HS-5 (cell line): ENCODE results near the gene C16orf78.

Experiments used
- DNase-seq: peaks from one replicate; pipeline ENCODE4 v3.0.0-alpha.2; 2012; ENCODE audit warnings: low read depth

C16orf78 gene

DNA sequence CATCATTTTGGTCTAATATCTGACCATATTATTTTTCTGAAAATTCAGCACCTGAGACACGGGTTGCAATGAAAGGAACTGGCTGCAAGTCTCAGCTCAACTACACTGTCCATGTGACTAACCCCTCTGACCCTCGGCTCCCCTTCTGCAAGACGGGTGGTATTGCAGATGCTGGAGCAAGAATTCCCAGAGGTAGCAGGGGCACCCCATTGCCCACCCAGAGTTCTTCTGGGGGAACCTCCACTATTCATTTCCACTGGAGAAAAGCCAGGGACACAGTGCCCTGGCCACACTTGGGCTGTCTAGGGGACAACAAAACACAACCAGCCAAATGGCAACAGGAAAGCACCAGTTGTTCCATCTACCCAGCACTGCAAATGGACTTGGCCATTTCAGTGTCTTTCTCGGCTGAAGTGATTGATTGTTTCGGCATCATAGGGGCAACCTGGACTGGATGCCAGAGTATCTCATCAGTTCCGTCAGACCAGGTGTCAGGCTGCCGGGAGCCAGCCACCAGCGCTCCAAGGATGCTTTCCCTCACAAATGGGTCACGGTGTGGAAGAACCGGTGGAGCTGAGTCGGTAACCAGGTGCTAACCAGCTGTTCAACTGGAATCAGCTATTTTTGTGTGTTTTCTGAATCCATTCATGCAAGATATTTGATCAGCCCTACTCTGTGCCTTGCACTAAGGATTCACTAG lies 58.1 kb downstream of the C16orf78 start:
- no peak for DNase-seq

DNA sequence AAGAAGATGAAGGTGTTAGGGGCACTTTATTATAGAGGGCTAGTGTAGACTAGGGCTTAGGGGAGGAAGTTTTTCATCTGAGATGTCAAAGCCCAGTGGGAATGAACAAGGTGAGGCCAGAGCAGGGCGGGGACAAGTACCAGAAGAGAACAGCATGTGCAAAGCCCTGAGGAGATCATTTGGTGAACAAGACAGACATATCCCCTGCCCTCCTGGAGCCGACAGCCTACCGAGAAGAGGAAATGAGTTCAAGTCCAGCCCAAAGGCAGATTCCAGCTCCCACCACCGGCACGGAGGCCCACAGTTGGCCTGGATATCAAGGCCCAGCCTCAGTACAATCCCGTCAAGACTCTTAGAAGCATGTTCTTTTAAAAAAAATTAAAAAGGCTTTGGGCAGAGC lies 61.1 kb downstream of the C16orf78 start:
- DNase-seq = no peak

DNA sequence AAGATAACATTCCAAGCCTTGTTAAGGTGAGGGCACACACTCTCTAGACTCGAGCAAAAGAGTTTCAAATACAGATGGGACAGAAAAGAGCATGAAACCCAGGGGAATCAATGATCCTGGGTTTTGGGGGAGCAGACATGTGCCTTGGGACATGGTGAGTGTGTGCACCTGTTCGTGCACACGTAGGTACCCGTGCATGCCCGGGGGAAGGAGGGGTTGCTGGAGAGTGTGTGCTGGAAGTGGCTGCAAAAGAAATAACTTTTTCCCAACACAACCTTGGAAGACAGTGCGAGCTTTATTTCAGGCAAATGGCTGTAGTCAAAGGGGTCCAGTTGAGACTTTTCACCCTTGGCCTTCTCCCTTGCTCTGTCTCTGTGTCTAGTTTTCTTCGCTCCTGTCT lies 62.6 kb downstream of the C16orf78 start:
- no peak for DNase-seq

DNA sequence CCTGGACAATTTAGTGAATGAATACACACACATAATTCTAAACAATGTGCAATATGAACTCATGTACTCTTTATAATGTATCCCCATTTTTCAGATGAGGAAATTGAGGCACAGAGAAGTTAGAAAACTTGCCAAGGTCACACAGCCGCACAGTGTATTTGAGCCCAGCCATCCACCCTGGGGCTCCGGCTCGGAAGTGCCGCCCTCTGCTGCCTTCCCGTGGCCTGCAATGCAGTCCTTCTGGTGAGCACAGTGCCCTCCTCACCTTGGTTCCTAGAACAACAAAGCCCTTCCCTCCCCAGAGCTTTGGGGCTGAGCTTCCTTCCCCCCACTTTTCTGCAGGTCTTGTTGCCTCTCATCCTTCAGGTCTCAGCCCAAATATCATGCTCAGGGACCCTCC lies 63.7 kb downstream of the C16orf78 start:
- DNase-seq = no peak

DNA sequence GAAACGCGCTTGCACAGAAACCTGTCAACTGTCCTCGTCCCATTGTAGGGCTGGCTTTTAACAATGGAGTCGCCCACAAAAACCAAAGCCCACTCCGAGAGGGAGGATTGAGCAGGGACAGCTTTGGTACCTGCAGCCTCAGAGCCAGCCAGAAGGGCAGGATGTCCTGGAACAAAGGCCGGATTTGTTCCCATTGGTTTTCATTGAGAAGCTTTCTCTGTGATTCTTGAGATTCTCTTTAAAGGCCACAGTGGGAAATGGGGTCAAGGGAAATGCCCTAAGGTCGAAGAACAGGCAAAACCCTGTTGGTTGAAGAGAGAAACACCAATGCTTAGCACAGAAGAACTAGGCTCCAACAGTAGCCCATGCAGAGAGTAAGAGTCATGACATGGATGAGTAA lies 65.4 kb downstream of the C16orf78 start:
- DNase-seq = no peak

DNA sequence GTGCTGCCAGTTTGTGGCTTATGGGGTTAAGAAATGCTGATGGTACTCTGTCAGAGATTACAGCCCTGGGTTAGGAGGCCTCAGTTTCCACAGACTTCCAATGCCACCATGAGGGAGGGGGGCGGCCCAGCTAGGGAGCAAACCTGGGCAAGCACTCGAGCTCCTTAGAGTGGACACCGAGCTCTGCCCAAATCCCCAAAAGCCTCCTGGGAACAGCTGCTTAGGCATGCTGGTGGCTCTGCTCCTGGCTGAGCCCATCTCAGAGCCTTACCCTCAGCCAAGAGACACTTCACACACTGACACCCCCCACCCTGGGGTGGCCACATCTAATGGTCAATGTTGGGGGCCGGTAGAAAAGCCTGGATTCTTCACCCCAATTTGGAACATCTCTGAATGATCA lies 66.1 kb downstream of the C16orf78 start:
- DNase-seq = no peak

DNA sequence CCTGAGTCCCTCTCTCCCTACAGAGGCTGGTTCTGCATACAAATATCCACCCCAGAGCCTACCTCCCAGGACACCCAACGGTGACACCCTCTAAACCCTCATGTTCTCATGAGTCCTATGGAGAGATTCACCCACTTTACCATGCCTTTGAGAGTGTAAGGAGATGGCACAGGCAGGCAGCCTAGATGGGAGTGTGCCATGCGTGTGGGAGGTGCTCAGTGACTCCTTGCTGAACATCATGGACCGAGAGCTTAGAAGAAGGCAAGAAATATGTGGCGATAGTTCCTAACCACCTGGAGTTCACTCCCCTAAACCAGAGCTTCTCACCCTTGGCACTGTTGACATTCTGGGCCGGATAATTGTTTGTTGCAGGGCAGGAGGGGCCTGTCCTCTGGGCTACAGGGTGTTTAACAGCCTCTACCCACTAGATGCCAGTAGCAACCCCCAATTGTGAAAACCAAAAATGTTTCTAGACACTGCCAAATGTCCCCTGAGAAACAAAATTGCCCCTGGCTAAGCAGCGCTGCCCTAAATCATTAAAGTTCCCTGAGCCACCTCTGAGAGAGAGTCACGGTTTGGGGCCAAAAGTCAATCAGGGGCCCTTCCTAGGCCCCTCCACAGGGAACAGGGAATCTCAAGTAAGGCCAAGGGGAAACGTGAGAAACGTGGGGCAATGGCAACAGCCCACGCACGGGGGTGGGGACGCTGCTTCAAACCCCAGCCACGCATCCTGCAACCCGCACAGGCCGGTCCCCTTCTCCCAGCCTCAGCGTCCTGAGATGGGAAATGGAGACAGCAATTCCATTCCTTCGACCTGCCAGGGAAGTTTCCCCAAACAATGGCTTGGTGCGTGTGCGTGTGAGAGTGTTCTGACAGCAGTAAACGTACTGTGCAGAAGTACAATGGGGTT lies 66.8 kb downstream of the C16orf78 start:
- DNase-seq = no peak

DNA sequence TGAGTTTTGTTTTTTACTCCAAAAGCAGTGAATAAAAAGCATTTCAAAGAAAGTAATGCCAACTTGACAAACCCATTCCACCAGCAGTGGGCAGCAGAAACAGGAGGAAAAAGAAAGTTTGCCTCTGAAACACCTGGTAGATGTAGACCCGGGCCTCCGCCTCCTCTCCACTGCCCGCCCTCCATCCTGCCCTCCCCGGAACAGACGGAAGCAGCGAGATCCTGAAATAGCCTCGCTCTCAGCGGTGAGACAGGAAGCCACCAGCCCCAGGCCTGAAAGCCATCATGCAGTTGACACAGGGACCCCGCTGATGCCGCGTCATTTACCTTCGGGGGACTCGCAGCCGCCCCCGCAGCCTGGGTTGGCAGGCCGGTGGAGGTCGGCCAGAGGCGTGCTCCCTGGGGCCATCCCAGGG lies 67.8 kb downstream of the C16orf78 start:
- DNase-seq = no peak

DNA sequence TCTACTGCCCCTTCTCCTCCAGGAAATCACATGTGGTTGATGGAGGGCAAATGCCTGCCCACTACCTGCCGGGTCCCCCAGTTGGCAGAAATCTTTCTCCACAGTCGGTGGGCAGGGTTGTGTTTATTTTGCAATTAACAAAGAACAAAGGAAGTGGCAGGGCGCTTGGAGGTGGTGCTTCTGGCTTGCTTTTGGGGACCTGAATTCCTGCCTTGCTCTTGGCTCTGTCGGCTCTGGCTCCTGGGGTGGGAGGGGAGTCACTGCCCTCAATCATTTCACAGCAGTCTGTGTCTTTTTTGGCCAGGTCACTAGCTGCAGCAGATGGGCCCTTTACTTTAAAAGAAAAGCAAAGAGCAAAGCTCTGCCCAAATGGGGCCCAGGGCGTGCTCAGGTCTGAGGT lies 69.2 kb downstream of the C16orf78 start:
- no peak for DNase-seq

DNA sequence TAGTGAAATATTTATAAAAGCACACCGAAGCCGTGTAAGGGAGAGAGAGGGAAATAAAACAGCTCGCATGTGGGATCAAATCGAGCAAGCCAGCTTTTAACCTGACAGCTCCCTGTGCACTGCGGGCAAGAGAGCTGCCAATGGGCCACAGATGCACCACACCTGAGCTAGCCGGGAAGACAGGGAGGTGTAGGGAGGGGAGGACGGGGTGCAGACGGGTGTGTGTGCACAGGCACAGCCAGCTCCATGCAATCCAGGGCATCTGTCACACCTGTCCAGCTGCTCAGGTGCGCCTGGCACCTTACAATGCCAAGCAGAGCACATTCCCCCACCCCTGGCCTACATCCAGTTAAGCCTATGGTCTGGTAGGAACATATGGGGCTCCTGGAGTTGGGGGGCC lies 70.0 kb downstream of the C16orf78 start:
- no peak for DNase-seq

DNA sequence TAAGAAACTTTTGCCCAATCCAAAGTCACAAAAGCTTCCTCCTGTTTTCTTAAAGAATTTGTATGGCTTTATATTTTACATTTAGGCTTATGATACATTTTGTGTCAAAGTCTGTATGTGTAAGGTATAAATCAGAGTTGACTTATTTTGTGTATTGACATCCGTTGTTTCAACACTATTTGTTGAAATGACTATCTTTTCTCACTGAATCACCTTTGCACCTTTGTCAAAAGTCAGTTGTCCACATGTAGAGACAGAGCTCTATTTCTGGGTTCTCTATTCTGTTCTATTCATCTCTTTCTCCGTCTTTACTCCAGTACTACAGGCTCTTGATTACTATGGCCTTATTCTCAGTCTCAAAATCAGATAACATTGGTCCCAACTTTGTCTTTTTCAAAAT lies 73.2 kb downstream of the C16orf78 start:
- no peak for DNase-seq
